B cell (primary cell): ENCODE data around the gene CACNA1A.

Source experiments
- EZH2 ChIP-seq: IDR thresholded peaks from 2 replicates; pipeline ENCODE4 v1.6.1; 2012; ENCODE audit warnings: borderline replicate concordance, low read depth, mild to moderate bottlenecking, moderate library complexity, low read length; ENCODE audit not compliant: insufficient read depth, poor library complexity, severe bottlenecking
- TF ChIP-seq, protein P1 (sequence below): fragments of 200-600 bp; IDR thresholded peaks from one replicate; pipeline ENCODE4 v1.8.0; 2022; ENCODE audit warnings: antibody characterized with exemption, mild to moderate bottlenecking

DNA sequence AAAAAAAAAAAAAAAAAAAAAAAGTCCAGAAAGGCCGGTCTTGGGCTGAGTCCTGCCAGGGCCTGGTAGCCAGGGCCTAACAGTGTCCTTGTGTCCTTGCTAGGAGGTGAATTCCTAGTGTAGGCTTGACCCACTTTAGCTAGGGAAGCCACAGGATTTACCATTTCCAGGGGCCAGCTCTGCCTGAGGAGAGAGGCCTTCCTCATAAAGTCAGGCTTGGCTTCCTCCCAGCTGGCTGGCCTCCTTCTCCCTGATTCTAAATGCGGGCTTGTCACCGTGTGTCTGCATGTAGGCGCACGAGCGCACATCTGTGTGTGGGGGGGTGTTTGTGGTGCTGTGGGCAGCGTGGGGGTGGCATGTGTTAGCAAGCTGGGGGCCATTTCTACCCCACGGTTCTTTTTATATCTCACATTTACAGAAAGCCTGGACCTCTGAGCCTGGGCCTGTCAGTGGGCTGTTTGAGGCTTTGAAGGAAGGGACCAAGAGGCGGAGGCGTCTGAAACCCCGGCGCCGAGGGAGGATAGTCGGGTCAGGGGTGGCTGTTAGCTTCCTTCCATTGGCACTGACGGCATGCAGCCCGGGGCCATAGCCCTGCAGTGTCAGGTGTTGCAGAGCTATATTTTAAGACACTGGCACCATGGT, 324.4 kb downstream of the CACNA1A start:
- TF ChIP-seq EZH2, result no peak
- TF ChIP-seq, protein P1, sequence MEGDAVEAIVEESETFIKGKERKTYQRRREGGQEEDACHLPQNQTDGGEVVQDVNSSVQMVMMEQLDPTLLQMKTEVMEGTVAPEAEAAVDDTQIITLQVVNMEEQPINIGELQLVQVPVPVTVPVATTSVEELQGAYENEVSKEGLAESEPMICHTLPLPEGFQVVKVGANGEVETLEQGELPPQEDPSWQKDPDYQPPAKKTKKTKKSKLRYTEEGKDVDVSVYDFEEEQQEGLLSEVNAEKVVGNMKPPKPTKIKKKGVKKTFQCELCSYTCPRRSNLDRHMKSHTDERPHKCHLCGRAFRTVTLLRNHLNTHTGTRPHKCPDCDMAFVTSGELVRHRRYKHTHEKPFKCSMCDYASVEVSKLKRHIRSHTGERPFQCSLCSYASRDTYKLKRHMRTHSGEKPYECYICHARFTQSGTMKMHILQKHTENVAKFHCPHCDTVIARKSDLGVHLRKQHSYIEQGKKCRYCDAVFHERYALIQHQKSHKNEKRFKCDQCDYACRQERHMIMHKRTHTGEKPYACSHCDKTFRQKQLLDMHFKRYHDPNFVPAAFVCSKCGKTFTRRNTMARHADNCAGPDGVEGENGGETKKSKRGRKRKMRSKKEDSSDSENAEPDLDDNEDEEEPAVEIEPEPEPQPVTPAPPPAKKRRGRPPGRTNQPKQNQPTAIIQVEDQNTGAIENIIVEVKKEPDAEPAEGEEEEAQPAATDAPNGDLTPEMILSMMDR, result no peak
